Inferior parietal cortex (tissue), 1 donor: ENCODE data around the gene ALDH3A1.

ENCODE experiments used
- DNase-seq: peaks from one replicate; pipeline ENCODE4 v3.0.0-alpha.2; 2016; ENCODE audit errors: extremely low spot score

Gene ALDH3A1

DNA sequence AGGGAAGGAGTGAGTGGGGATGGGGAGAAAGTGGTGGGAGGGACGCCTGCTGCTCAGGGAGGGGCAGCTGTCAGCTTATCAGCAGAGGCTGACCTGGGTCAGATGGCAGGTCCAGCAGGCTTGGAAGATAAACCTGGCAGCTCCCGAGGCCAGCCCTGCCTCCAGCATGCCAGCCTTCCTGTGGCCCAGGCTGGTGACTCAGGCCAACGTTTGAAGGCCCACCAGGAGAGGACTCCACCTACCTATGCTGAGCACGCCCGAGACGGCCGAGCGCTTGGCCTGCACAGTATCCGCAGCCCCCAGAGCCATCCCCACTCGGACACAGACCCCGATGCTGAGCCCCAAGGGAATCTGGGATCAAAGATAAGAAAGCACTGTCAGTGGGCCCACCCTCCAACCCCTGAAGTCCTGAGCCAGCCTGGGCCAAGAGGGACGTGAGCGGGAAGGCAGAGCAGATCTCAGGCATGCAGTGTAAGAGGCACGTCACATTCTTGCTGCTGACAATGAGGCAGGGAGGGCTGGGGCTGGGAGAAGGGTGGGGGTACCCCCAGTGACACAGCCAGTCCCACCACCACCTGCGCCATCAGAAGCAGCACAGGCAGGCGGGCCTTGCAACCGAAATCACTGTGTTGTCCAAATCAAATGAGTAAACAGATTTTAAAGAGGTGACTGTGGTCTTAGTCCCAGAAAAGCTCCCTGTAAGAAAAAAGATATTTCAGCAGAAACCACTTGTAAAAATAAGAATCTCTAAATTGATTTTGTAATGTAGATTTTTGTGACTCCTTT is 44.1 kb downstream of the ALDH3A1 start:
- DNase-seq = no peak

DNA sequence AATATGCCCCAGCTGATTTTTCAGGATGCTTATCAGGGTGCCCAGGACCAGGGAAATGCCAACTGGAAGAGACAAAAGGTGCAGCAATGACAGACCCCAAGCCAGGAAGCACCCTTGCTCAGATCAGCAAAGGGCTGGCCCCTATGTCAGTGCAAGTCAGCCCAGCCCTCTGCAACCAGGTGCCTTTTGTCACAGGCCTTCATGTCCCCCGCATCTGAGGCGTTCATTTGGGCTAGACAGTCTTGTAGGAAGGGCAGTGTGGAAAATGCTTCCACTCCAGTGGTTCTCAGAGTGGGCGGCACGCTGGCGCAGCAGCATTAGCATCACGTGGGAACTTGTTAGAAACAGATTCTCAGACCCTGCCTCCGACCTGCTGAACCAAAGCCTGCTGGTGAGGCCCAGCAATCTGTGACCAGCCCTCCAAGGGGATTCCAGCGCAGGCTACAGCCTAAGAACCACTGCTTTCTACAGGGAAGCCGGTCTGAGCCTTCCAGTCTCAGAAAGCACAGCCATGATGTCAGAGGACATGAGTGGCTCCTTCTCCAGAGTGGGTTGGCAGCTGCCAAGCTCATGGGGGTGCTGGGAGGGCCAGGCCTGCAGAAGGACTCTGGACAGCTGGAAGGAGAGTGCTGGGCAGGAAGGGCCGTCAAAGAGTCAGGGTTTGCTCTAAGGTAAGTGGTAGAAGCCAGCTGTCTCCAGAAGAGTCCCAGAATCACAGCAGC is 44.8 kb downstream of the ALDH3A1 start:
- no peak for DNase-seq

DNA sequence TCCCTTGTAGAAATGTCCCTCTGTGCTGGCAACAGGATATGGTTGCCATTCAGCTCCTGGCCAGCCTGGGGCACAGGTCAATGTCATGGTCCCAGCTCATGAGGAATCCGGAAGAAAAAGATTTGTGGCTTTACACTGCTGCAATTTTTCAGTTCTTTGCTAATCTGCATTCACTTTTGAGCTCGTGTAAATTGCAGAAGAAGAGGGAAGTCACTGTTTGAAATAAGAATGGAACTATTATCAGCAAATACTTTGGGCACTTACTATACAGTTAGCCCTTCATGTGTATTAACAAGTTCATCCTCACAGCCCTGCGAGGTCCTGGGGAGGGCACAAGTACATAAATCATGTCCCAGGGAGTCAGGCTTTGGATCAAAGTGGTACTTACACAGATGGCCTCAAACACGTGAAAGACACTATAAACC is 45.9 kb downstream of the ALDH3A1 start:
- DNase-seq = no peak
